GM12878 (cell line): ENCODE results near the gene CBARP. TPM values are rescaled to one million over a fixed set of nuclear protein-coding genes. Genes with fewer than 3 reads are reported as not detected.
A peak's percentile ranks its signal among the peaks of the same experiment; 100 is the strongest.

Experiments
- BHLHE40 ChIP-seq, 2 experiments: fragments of 450-650 bp in 1 of 2; IDR thresholded peaks; 2 replicates each; pipeline ENCODE4 v1.6.1; 2011 to 2017; ENCODE audit warnings: low read depth in 2 of 2, borderline replicate concordance in 1 of 2, improper control_type of control experiment in 1 of 2, low read length in 1 of 2, mild to moderate bottlenecking in 1 of 2
- BRCA1 ChIP-seq: IDR thresholded peaks from 2 replicates; pipeline ENCODE4 v1.6.1; 2011; ENCODE audit warnings: low read depth, low read length, improper control_type of control experiment
- CBFB ChIP-seq: IDR thresholded peaks from 2 replicates; pipeline ENCODE4 v1.6.1; 2016; ENCODE audit warnings: antibody characterized with exemption, low read depth
- CHD2 ChIP-seq: IDR thresholded peaks from 2 replicates; pipeline ENCODE4 v1.6.1; 2011; ENCODE audit warnings: low read depth, low read length, improper control_type of control experiment, borderline replicate concordance
- EGR1 ChIP-seq, 2 experiments: IDR thresholded peaks; 1 replicate in 1 of 2; 2 replicates in 1 of 2; pipeline ENCODE4 v1.6.1; 2011 to 2012; ENCODE audit warnings: low read depth in 2 of 2, low read length in 2 of 2, borderline replicate concordance in 1 of 2, mild to moderate bottlenecking in 1 of 2, moderate library complexity in 1 of 2
- EZH2 ChIP-seq: IDR thresholded peaks from 2 replicates; pipeline ENCODE4 v1.6.1; 2012; ENCODE audit warnings: low read depth, mild to moderate bottlenecking, control low read depth, inconsistent platforms, low read length, borderline replicate concordance; ENCODE audit not compliant: control insufficient read depth
- HCFC1 ChIP-seq: fragments of 150-350 bp; IDR thresholded peaks from 2 replicates; pipeline ENCODE4 v1.6.1; 2014; ENCODE audit warnings: low read length
- HDAC6 ChIP-seq: fragments of 200-600 bp; sonication (generic); IDR thresholded peaks from one replicate; pipeline ENCODE4 v1.8.0; 2017; ENCODE audit warnings: antibody characterized with exemption; ENCODE audit not compliant: unreplicated experiment
- MEF2A ChIP-seq: IDR thresholded peaks from 2 replicates; pipeline ENCODE4 v1.6.1; 2011; ENCODE audit warnings: low read depth, mild to moderate bottlenecking, low read length, moderate library complexity; ENCODE audit not compliant: insufficient read depth
- NBN ChIP-seq: fragments of 450-650 bp; IDR thresholded peaks from 2 replicates; pipeline ENCODE4 v1.6.1; 2016
- NFYB ChIP-seq: IDR thresholded peaks from 2 replicates; pipeline ENCODE4 v1.6.1; 2011; ENCODE audit warnings: low read depth, mild to moderate bottlenecking, low read length, improper control_type of control experiment, moderate library complexity; ENCODE audit not compliant: insufficient read depth
- NRF1 ChIP-seq: conservative IDR thresholded peaks from 2 replicates; pipeline ENCODE4 v1.6.1; 2011; ENCODE audit warnings: mild to moderate bottlenecking, low read depth, low read length, improper control_type of control experiment
- PAX8 ChIP-seq: fragments of 450-650 bp; IDR thresholded peaks from 2 replicates; pipeline ENCODE4 v1.6.1; 2017; ENCODE audit warnings: mild to moderate bottlenecking, moderate library complexity
- RB1 ChIP-seq: fragments of 450-650 bp; formaldehyde crosslinking; IDR thresholded peaks from 2 replicates; pipeline ENCODE4 v1.6.1; 2017; ENCODE audit warnings: mild to moderate bottlenecking, borderline replicate concordance
- RELA ChIP-seq: fragments of 450-650 bp; IDR thresholded peaks from 2 replicates; pipeline ENCODE4 v1.8.0; 2014; ENCODE audit warnings: borderline replicate concordance; ENCODE audit not compliant: partially characterized antibody
- SRF ChIP-seq, 2 experiments: IDR thresholded peaks; 2 replicates each; pipeline ENCODE4 v1.6.1; 2011; ENCODE audit warnings: low read depth in 2 of 2, low read length in 2 of 2, mild to moderate bottlenecking in 1 of 2, moderate library complexity in 1 of 2
- SUZ12 ChIP-seq: fragments of 200-600 bp; sonication (generic); IDR thresholded peaks from one replicate; pipeline ENCODE4 v1.6.1; 2018; ENCODE audit warnings: antibody characterized with exemption, mild to moderate bottlenecking; ENCODE audit not compliant: unreplicated experiment
- TAF1 ChIP-seq: IDR thresholded peaks from 2 replicates; pipeline ENCODE4 v1.6.1; 2011; ENCODE audit warnings: mild to moderate bottlenecking, low read depth, low read length, borderline replicate concordance
- TBL1XR1 ChIP-seq: IDR thresholded peaks from 2 replicates; pipeline ENCODE4 v1.6.1; 2012; ENCODE audit warnings: low read depth, low read length, improper control_type of control experiment
- ZNF207 ChIP-seq: fragments of 450-650 bp; IDR thresholded peaks from 2 replicates; pipeline ENCODE4 v1.6.1; 2014; ENCODE audit warnings: antibody characterized with exemption, mild to moderate bottlenecking, borderline replicate concordance
- ZNF24 ChIP-seq: fragments of 450-650 bp; IDR thresholded peaks from 2 replicates; pipeline ENCODE4 v1.6.1; 2017; ENCODE audit warnings: antibody characterized with exemption, mild to moderate bottlenecking
- ZNF274 ChIP-seq: IDR thresholded peaks from one replicate; pipeline ENCODE4 v1.8.0; 2011; ENCODE audit not compliant: insufficient read length, insufficient read depth
- polyA plus RNA-seq, 11 experiments: library from polyadenylated mRNA; depleted of rRNA in 4 of 11; unstranded in 6 of 11; stranded (reverse) in 5 of 11; fragments of >200 nt; fragmentation: Nextera tagmentation in 4 of 11; fragmentation: Illumina TruSeq in 1 of 11; extraction: Ambion mirVana in 4 of 11; extraction: Trizol in 1 of 11; gene quantifications; 1 replicate in 1 of 11; 2 replicates in 10 of 11; pipeline versions ENCODE4 v1.2.1 to v1.2.3, GENCODE V29; 2011 to 2016; ENCODE audit warnings: inconsistent platforms in 2 of 11, missing spikeins in 2 of 11, low read depth in 1 of 11
- total RNA-seq, 4 experiments: library from RNA; depleted of rRNA in 3 of 4; stranded (reverse); fragments of >200 nt in 3 of 4; fragmentation: Illumina TruSeq in 1 of 4; extraction: Trizol in 1 of 4; gene quantifications; 2 replicates each; pipeline versions ENCODE4 v1.2.1 to v1.2.3, GENCODE V29; 2013 to 2021
- TF ChIP-seq, protein P1 (sequence below): IDR thresholded peaks from 2 replicates; pipeline ENCODE4 v1.6.1; 2012; ENCODE audit warnings: low read depth, low read length, improper control_type of control experiment
- TF ChIP-seq, protein P2 (sequence below): IDR thresholded peaks from 2 replicates; pipeline ENCODE4 v1.6.1; 2012; ENCODE audit warnings: mild to moderate bottlenecking, low read depth, low read length
- TF ChIP-seq, protein P3 (sequence below): IDR thresholded peaks from 2 replicates; pipeline ENCODE4 v1.6.1; 2012; ENCODE audit warnings: low read depth, low read length, improper control_type of control experiment

Gene CBARP
- total and polyA plus RNA-seq, 10 of the 15 experiments (the other 5 are each of a cell fraction or from before 2014, with no cell fraction given): 0.04 to 0.59 (median 0.18) TPM; not detected in 3

DNA sequence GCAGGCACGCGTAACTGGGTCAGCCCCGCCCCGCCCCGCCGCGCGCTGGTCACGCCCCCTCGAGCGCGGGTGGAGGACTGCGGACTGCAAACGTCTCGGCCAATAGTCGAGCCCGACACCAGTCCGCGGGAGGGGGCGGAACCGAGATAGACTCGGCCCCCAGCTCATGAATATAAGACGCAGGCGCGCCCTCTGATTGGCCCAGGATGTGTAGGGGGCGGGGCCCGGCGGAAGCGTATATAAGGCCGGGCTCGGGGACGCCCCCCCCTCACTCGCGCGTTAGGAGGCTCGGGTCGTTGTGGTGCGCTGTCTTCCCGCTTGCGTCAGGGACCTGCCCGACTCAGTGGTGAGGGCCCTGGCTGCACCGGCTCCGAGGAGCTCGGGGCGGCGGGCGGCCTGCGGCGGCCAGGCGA lies 31.3 kb upstream of the CBARP start, which contains the start of gene CIRBP (continued):
- no peak for TF ChIP-seq ZNF207
- peak; percentile 48 to 62; a peak in 1 of 4 replicates for TF ChIP-seq SRF (IDR thresholded peaks at IDR 0.05; ENCODE audit: low read depth in 2 of 2, low read length in 2 of 2)
- peak; percentile 98 for TF ChIP-seq HDAC6
- peak; percentile 48 for TF ChIP-seq HCFC1
- TF ChIP-seq, protein P1, sequence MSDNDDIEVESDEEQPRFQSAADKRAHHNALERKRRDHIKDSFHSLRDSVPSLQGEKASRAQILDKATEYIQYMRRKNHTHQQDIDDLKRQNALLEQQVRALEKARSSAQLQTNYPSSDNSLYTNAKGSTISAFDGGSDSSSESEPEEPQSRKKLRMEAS: no peak
- no peak for TF ChIP-seq SUZ12
- no peak for TF ChIP-seq RELA
- peak; percentile 53; the same call in 1 of the 2 replicates for TF ChIP-seq CHD2
- peak; percentile 95 for TF ChIP-seq TAF1
- TF ChIP-seq NFYB: peak; percentile 71; the same call in 1 of the 2 replicates
- no peak for TF ChIP-seq EZH2
- TF ChIP-seq BRCA1: no peak
- TF ChIP-seq EGR1 (IDR thresholded peaks at IDR 0.05; ENCODE audit: borderline replicate concordance in 1 of 2, low read depth in 2 of 2, low read length in 2 of 2): peak in 1 of 2 experiments; percentile 18; a peak in 1 of 3 replicates
- peak; percentile 14; the same call in 1 of the 2 replicates for TF ChIP-seq NBN
- TF ChIP-seq MEF2A: no peak
- 0 out of 2 replicates have a peak, but pooled peaks have one; percentile 3 for TF ChIP-seq NRF1
- TF ChIP-seq ZNF24: no peak
- TF ChIP-seq CBFB: peak; percentile 76; the same call in 1 of the 2 replicates
- TF ChIP-seq ZNF274: no peak
- no peak for TF ChIP-seq RB1
- peak in 1 of 2 experiments; percentile 99; a peak in 2 of 4 replicates for TF ChIP-seq BHLHE40 (IDR thresholded peaks at IDR 0.05; ENCODE audit: borderline replicate concordance in 1 of 2, low read depth in 2 of 2, low read length in 1 of 2)
- no peak for TF ChIP-seq PAX8
- TF ChIP-seq, protein P2, sequence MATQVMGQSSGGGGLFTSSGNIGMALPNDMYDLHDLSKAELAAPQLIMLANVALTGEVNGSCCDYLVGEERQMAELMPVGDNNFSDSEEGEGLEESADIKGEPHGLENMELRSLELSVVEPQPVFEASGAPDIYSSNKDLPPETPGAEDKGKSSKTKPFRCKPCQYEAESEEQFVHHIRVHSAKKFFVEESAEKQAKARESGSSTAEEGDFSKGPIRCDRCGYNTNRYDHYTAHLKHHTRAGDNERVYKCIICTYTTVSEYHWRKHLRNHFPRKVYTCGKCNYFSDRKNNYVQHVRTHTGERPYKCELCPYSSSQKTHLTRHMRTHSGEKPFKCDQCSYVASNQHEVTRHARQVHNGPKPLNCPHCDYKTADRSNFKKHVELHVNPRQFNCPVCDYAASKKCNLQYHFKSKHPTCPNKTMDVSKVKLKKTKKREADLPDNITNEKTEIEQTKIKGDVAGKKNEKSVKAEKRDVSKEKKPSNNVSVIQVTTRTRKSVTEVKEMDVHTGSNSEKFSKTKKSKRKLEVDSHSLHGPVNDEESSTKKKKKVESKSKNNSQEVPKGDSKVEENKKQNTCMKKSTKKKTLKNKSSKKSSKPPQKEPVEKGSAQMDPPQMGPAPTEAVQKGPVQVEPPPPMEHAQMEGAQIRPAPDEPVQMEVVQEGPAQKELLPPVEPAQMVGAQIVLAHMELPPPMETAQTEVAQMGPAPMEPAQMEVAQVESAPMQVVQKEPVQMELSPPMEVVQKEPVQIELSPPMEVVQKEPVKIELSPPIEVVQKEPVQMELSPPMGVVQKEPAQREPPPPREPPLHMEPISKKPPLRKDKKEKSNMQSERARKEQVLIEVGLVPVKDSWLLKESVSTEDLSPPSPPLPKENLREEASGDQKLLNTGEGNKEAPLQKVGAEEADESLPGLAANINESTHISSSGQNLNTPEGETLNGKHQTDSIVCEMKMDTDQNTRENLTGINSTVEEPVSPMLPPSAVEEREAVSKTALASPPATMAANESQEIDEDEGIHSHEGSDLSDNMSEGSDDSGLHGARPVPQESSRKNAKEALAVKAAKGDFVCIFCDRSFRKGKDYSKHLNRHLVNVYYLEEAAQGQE: no peak
- TF ChIP-seq, protein P3, sequence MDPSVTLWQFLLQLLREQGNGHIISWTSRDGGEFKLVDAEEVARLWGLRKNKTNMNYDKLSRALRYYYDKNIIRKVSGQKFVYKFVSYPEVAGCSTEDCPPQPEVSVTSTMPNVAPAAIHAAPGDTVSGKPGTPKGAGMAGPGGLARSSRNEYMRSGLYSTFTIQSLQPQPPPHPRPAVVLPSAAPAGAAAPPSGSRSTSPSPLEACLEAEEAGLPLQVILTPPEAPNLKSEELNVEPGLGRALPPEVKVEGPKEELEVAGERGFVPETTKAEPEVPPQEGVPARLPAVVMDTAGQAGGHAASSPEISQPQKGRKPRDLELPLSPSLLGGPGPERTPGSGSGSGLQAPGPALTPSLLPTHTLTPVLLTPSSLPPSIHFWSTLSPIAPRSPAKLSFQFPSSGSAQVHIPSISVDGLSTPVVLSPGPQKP: peak; percentile 13; the same call in 1 of the 2 replicates
- peak; percentile 1; the same call in 1 of the 2 replicates for TF ChIP-seq TBL1XR1
